ENCODE results near the gene LUC7L3.
A peak's percentile ranks its signal among the peaks of the same experiment; 100 is the strongest.

The LUC7L3 gene

GRCh38 chr17:50692448-50693035 lies 26.9 kb upstream of the LUC7L3 start:
- DNase-seq (ENCODE audit: low read depth): no peak
- no peak for TF ChIP-seq CTCF (conservative IDR thresholded peaks at IDR 0.05; ENCODE audit: low read depth, low read length)
- H3K4me3 ChIP-seq (ENCODE audit: low read depth, low read length): no peak overlapping the region

- DNase-seq (ENCODE audit: low read depth): peak; percentile 43
Measured at GRCh38 chr17:50693036-50693682, 26.2 kb upstream of the LUC7L3 start.

GRCh38 chr17:50696365-50696879 lies 23.0 kb upstream of the LUC7L3 start:
- no peak overlapping the region for H3K4me3 ChIP-seq (ENCODE audit: low read depth, low read length)
- DNase-seq (ENCODE audit: low read depth): no peak
- TF ChIP-seq CTCF (conservative IDR thresholded peaks at IDR 0.05; ENCODE audit: low read depth, low read length): no peak

More at GRCh38 chr17:50693036-50693682, 26.2 kb upstream of the LUC7L3 start:
- no peak overlapping the region for H3K4me3 ChIP-seq (ENCODE audit: low read depth, low read length)
- TF ChIP-seq CTCF (conservative IDR thresholded peaks at IDR 0.05; ENCODE audit: low read depth, low read length): no peak

GRCh38 chr17:50697062-50697461 lies 22.3 kb upstream of the LUC7L3 start:
- TF ChIP-seq CTCF (conservative IDR thresholded peaks at IDR 0.05; ENCODE audit: low read depth, low read length): no peak
- no peak overlapping the region for H3K4me3 ChIP-seq (ENCODE audit: low read depth, low read length)
- DNase-seq (ENCODE audit: low read depth): no peak

- H3K4me3 ChIP-seq (ENCODE audit: low read depth, low read length): no peak overlapping the region
- TF ChIP-seq CTCF (conservative IDR thresholded peaks at IDR 0.05; ENCODE audit: low read depth, low read length): no peak
- DNase-seq (ENCODE audit: low read depth): no peak
Measured at GRCh38 chr17:50697663-50698272, 21.6 kb upstream of the LUC7L3 start.

- TF ChIP-seq CTCF (conservative IDR thresholded peaks at IDR 0.05; ENCODE audit: low read depth, low read length): no peak
- DNase-seq (ENCODE audit: low read depth): no peak
- H3K4me3 ChIP-seq (ENCODE audit: low read depth, low read length): no peak overlapping the region
Measured at GRCh38 chr17:50699410-50699809, 20.0 kb upstream of the LUC7L3 start.
